T-helper 1 cell treated with Interleukin-12 subunit alpha and Interleukin-12 subunit beta and Interleukin-4 antibody, amounts not matched to agents 30 μg/mL and 1 μg/mL, for 36 hours (primary cell): ENCODE data around the gene C8G.

Experiments
- H3K27ac Mint-ChIP-seq: one replicate; pipeline ENCODE4 v1.8.0; 2021; ENCODE audit warnings: mild to moderate bottlenecking, mixed read lengths
- H3K27me3 Mint-ChIP-seq: one replicate; pipeline ENCODE4 v1.8.0; 2021; ENCODE audit warnings: low read depth, mixed read lengths
- H3K36me3 Mint-ChIP-seq: one replicate; pipeline ENCODE4 v1.8.0; 2021; ENCODE audit warnings: low read depth, mixed read lengths
- H3K4me1 Mint-ChIP-seq: one replicate; pipeline ENCODE4 v1.8.0; 2021; ENCODE audit warnings: low read depth, mixed read lengths
- H3K4me3 Mint-ChIP-seq: one replicate; pipeline ENCODE4 v1.8.0; 2021; ENCODE audit warnings: mild to moderate bottlenecking, moderate library complexity, mixed read lengths
- H3K9me3 Mint-ChIP-seq: one replicate; pipeline ENCODE4 v1.8.0; 2021; ENCODE audit warnings: mixed read lengths

Gene C8G

GRCh38 chr9:136971746-136972145 lies 26.7 kb downstream of the C8G start:
- Mint-ChIP-seq H3K9me3 (no peaks in the 10 kb centered on the region), H3K36me3 (no peaks in the 10 kb centered on the region), H3K4me3 (no peak overlapping the region), H3K27me3 (peaks cover 5% of the 10 kb centered on the region), H3K27ac (no peak overlapping the region), H3K4me1 (peaks cover 3% of the 10 kb centered on the region)

DNA sequence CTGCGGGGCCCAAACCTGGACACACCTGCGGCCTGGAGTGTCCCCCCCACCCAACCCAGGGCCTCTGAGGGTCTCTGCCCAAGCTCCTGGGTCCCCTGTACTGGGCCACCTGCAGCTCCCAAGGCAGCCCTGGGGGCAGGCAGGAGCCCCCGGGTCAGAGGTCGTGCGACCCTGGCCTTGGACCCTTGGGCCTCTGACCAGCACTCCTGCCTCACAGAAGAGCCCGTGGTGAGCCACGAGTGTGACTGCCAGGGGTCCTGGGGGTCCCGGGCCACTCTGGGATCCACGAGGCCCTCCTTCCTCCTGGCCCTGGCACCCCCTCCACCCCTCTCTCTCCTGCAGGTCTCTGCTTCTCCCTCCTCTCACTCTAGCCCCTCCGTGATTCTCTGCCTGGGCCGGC lies 27.3 kb downstream of the C8G start:
- Mint-ChIP-seq H3K4me1 (peaks cover 3% of the 10 kb centered on the region), H3K27me3 (peaks cover 5% of the 10 kb centered on the region), H3K36me3 (no peaks in the 10 kb centered on the region), H3K27ac (no peak overlapping the region), H3K9me3 (no peaks in the 10 kb centered on the region), H3K4me3 (no peak overlapping the region)

- no peak overlapping the region for H3K4me3 Mint-ChIP-seq
- peaks cover 3% of the 10 kb centered on the region for H3K4me1 Mint-ChIP-seq
- no peaks in the 10 kb centered on the region for H3K9me3 Mint-ChIP-seq
- no peak overlapping the region for H3K27ac Mint-ChIP-seq
- no peaks in the 10 kb centered on the region for H3K36me3 Mint-ChIP-seq
- H3K27me3 Mint-ChIP-seq, result peaks cover 5% of the 10 kb centered on the region
Measured at GRCh38 chr9:136972743-136973142, 27.7 kb downstream of the C8G start.

DNA sequence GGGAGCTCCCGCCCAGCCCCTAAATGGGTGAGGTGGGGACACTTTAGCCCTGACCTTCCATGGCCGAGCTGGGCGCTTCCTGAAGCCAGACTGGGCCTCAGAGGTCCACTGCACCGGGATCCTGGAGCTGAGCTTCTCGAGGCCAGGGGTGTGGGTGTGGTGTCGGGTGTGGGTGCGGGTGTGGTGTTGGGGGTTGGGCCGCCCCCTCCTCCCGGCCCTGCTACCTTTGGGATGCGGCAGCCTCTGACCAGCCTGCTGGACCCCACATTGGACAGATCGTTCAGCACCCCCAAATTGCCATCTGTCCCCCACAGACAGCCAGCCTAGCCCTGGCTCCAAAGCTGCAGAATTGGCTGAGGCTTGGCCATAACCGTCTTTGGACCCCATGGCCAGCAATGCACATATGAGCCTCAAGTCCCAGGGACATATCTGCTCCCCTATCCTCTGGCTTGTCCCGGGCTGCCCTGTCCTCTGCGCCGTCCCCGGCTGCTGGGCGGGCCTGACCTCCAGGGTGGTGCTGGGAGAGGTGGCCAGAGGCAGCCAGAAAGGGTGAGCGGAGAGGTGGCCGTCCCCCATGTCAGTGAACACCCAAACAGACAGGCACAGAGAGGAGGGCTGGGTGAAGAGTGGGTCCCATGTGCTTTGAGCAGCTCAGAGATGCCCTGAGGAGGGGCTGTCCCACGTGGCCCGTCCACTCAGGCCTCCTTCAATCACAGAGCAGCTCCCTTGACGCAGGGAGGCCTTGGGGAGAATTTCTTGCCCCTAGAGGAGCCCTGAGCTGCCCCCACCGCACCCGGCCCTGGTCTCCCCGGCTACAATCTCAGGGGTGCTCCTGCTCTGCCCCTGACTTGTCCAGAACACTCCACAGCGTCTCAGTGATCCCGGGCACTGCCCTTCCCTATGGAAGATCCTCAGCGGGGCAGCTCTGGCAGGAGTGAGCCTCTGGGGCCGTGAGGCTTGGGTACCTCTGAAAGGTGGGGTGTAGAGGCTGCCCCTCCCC lies 28.9 kb downstream of the C8G start:
- Mint-ChIP-seq H3K36me3 (no peaks in the 10 kb centered on the region), H3K27me3 (peaks cover 5% of the 10 kb centered on the region), H3K27ac (no peak overlapping the region), H3K4me3 (no peak overlapping the region), H3K4me1 (peaks cover 3% of the 10 kb centered on the region), H3K9me3 (no peaks in the 10 kb centered on the region)

GRCh38 chr9:136974817-136975535 lies 29.9 kb downstream of the C8G start:
- Mint-ChIP-seq H3K9me3 (no peaks in the 10 kb centered on the region), H3K4me1 (peaks cover 3% of the 10 kb centered on the region), H3K4me3 (peak overlapping the region; percentile 34), H3K27ac (peak overlapping the region; percentile 59), H3K36me3 (no peaks in the 10 kb centered on the region), H3K27me3 (peaks cover 5% of the 10 kb centered on the region)

- H3K27ac Mint-ChIP-seq, result no peak overlapping the region
- H3K9me3 Mint-ChIP-seq, result no peaks in the 10 kb centered on the region
- peak overlapping the region; percentile 34 for H3K4me3 Mint-ChIP-seq
- peaks cover 8% of the 10 kb centered on the region for H3K27me3 Mint-ChIP-seq
- H3K36me3 Mint-ChIP-seq, result no peaks in the 10 kb centered on the region
- H3K4me1 Mint-ChIP-seq, result peaks cover 3% of the 10 kb centered on the region
Measured at GRCh38 chr9:136975644-136976043, 30.6 kb downstream of the C8G start.

- H3K36me3 Mint-ChIP-seq, result no peaks in the 10 kb centered on the region
Measured at GRCh38 chr9:136977223-136977622, 32.2 kb downstream of the C8G start, which contains the start of gene PTGDS. TSS of gene PTGDS (plus strand) at chr9:136977504. CDS start at chr9:136977579, 75 bp downstream.

GRCh38 chr9:136977649-136978072 lies 32.6 kb downstream of the C8G start:
- peaks cover 9% of the 10 kb centered on the region for H3K27me3 Mint-ChIP-seq
- peaks cover 3% of the 10 kb centered on the region for H3K4me1 Mint-ChIP-seq
- H3K27ac Mint-ChIP-seq, result no peak overlapping the region
- no peak overlapping the region for H3K4me3 Mint-ChIP-seq
- no peaks in the 10 kb centered on the region for H3K9me3 Mint-ChIP-seq
- no peaks in the 10 kb centered on the region for H3K36me3 Mint-ChIP-seq

More at GRCh38 chr9:136977223-136977622, 32.2 kb downstream of the C8G start, which contains the start of gene PTGDS:
- Mint-ChIP-seq H3K27ac (no peak within 1 kb of the TSS), H3K4me3 (no peak within 1 kb of the TSS), H3K9me3 (no peaks in the 10 kb centered on the region), H3K4me1 (peaks cover 3% of the 10 kb centered on the region), H3K27me3 (peaks cover 9% of the 10 kb centered on the region)

- Mint-ChIP-seq H3K4me3 (no peak overlapping the region), H3K36me3 (no peaks in the 10 kb centered on the region), H3K9me3 (no peaks in the 10 kb centered on the region), H3K4me1 (peaks cover 3% of the 10 kb centered on the region), H3K27ac (no peak overlapping the region), H3K27me3 (peaks cover 9% of the 10 kb centered on the region)
Measured at GRCh38 chr9:136978073-136978864, 33.2 kb downstream of the C8G start.

DNA sequence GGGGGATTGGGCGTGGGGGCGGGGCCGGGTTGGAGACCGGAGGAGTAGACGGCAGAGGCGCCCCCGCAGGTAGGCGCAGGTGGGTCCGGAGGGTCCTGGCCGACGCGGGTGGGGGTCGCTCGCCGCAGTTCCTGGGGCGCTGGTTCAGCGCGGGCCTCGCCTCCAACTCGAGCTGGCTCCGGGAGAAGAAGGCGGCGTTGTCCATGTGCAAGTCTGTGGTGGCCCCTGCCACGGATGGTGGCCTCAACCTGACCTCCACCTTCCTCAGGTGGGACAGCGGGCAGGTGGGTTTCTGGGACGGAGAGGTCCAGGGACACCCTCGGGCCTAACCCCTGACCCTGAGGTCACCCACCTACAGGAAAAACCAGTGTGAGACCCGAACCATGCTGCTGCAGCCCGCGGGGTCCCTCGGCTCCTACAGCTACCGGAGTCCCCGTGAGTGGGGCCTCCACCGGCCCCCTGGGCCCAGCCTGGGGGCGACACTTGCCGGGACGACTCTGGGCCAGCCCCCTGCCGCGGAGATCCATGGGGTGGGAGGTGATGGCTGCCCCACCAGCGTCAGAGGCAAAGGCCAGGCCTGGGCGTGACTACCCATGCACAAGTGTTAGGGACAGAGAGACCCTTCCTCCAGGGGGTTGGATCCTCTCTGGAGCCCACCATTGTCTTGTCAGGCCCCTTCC lies 34.0 kb downstream of the C8G start:
- Mint-ChIP-seq H3K9me3 (no peaks in the 10 kb centered on the region), H3K4me1 (peaks cover 3% of the 10 kb centered on the region), H3K36me3 (no peaks in the 10 kb centered on the region), H3K27me3 (peaks cover 13% of the 10 kb centered on the region), H3K27ac (no peak overlapping the region), H3K4me3 (no peak overlapping the region)

DNA sequence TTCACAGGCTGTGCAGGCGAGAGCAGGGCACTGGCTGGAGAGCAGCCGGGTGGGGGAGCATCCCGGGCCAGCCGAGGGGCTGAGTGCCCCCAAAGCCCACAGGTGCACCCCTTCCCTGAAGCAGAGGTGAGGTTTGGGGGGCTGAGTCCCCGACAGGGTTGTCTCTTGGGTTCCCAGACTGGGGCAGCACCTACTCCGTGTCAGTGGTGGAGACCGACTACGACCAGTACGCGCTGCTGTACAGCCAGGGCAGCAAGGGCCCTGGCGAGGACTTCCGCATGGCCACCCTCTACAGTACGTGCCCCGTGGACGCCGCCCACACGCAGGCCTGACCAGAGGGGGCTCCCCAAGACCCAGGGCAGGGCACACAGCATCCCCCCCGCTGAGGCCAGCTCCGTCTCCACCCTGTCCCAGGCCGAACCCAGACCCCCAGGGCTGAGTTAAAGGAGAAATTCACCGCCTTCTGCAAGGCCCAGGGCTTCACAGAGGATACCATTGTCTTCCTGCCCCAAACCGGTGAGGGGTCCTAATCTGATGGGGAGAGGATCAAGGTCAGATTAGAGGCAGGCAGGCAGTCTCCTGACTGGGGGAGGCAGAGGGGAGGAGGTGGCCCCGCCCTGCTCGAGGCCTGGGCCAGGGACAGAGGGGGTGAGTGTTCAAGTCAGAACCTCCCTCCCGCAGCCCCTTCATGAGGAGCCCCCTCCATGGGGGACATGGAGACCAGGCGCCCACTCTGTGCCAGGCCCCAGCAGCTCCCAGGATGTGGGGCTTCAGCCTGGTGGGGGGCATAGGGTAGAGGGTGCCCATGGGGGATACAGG lies 34.9 kb downstream of the C8G start:
- Mint-ChIP-seq H3K4me3 (no peak overlapping the region), H3K4me1 (peaks cover 3% of the 10 kb centered on the region), H3K27ac (no peak overlapping the region), H3K27me3 (peaks cover 15% of the 10 kb centered on the region), H3K36me3 (no peaks in the 10 kb centered on the region), H3K9me3 (no peaks in the 10 kb centered on the region)

DNA sequence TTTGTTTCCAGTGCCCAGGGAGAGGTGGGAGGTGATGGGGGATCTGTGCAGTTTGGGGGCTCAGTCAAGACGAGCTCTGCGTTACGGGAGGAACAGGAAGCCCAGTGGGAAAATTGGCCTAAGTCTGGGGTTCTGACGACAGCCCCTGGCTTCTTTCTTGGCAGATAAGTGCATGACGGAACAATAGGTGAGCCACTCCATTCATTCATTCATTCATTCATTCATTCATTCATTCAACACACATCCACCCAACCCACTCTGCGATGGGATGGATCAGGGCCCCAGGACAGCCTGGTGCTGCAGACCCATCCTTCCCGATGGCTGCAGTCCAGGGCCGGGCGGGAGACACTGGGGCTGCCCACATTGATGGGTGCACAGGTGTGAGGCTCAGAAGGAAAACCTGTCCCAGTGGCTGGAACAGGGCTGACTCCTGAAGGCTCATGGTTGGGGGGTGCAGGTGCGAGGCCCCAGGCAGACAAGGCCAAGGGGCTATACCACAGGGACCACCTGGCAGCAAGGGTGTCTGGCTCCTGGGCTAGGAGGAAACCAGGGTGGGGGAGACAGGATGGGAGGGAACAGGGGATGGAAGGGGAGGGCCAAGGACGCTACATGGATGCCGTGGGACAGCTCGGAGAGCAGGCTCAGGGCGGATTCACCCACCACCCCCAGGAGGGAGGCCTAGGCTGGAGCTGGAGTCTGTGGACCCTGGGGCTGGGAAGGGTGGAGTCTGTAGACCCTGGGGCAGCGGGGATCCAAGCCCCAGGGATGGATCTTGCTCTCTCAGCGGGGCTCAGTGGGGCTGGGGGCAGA lies 35.8 kb downstream of the C8G start:
- Mint-ChIP-seq H3K4me1 (no peaks in the 10 kb centered on the region), H3K4me3 (no peak overlapping the region), H3K36me3 (no peaks in the 10 kb centered on the region), H3K27me3 (peaks cover 15% of the 10 kb centered on the region), H3K9me3 (no peaks in the 10 kb centered on the region), H3K27ac (no peak overlapping the region)
